BLaER1 treated with 17β-estradiol and CSF1 and Interleukin-3, amounts not matched to agents 10 nM and 100 nM (cell line): ENCODE data around the gene RGP1.

Experiments used
- H3K27ac ChIP-seq, 11 experiments: shearing (Covaris generic); formaldehyde crosslinking; 2 replicates each; pipeline ENCODE4 v1.8.1; 2022
- H3K27me3 ChIP-seq, 11 experiments: shearing (Covaris generic); formaldehyde crosslinking; 2 replicates each; pipeline ENCODE4 v1.8.1; 2022
- H3K36me3 ChIP-seq, 11 experiments: shearing (Covaris generic); formaldehyde crosslinking; 2 replicates each; pipeline ENCODE4 v1.8.1; 2022
- H3K4me1 ChIP-seq, 10 experiments: shearing (Covaris generic); formaldehyde crosslinking; 2 replicates each; pipeline ENCODE4 v1.8.1; 2022
- H3K4me2 ChIP-seq, 11 experiments: shearing (Covaris generic); formaldehyde crosslinking; 2 replicates each; pipeline ENCODE4 v1.8.1; 2022
- H3K4me3 ChIP-seq, 10 experiments: shearing (Covaris generic); formaldehyde crosslinking; 2 replicates each; pipeline ENCODE4 v1.8.1; 2022
- H3K9ac ChIP-seq, 11 experiments: shearing (Covaris generic); formaldehyde crosslinking; 2 replicates each; pipeline ENCODE4 v1.8.1; 2022
- H3K9me3 ChIP-seq, 11 experiments: shearing (Covaris generic); formaldehyde crosslinking; replicated peaks in 1 of 11; 2 replicates each; pipeline ENCODE4 v1.8.1; 2022
- H4K20me1 ChIP-seq, 11 experiments: shearing (Covaris generic); formaldehyde crosslinking; 2 replicates each; pipeline ENCODE4 v1.8.1; 2022
- Cebpa-rat ChIP-seq, 11 experiments: shearing (Covaris generic); IDR thresholded peaks; 2 replicates each; pipeline ENCODE4 v1.8.1; 2022

RGP1 gene

DNA sequence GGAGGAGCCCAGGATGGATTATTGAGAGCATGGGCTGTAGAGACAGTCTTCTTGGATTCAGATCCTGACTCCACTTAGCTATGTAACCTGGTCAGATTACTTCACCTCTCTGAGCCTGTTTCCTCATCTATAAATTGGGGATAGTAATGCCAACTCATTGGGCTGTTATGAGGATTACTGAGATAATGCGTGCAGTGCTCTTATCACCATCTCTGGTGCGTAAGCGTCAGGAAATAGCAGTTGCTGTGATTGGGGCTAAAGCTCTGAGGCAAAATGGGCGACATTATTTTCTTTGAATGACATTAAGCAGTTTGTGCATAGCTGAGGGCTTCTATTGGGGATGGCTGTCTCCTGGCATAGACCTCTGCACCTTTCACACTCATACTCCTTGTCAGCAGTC is 6.0 kb downstream of the RGP1 start:
- Histone ChIP-seq H3K4me2 (peak overlapping the region in 9 of 11 experiments; percentile 91 to 100 (median 97); a peak in 18 of 22 replicates), H4K20me1 (peaks cover 0 to 7% (median 0%) of the 10 kb centered on the region in 11 experiments; a peak in 1 of 22 replicates), H3K27ac (no peak overlapping the region), H3K9ac (no peak overlapping the region), H3K4me1 (peaks cover 46 to 67% (median 60%) of the 10 kb centered on the region in 10 experiments), H3K36me3 (peaks cover 16 to 48% (median 35%) of the 10 kb centered on the region in 11 experiments; a peak in 20 of 22 replicates), H3K9me3 (no peaks in the 10 kb centered on the region), H3K4me3 (no peak overlapping the region), H3K27me3 (no peaks in the 10 kb centered on the region)
- no peak for TF ChIP-seq Cebpa-rat (IDR thresholded peaks at IDR 0.05)

DNA sequence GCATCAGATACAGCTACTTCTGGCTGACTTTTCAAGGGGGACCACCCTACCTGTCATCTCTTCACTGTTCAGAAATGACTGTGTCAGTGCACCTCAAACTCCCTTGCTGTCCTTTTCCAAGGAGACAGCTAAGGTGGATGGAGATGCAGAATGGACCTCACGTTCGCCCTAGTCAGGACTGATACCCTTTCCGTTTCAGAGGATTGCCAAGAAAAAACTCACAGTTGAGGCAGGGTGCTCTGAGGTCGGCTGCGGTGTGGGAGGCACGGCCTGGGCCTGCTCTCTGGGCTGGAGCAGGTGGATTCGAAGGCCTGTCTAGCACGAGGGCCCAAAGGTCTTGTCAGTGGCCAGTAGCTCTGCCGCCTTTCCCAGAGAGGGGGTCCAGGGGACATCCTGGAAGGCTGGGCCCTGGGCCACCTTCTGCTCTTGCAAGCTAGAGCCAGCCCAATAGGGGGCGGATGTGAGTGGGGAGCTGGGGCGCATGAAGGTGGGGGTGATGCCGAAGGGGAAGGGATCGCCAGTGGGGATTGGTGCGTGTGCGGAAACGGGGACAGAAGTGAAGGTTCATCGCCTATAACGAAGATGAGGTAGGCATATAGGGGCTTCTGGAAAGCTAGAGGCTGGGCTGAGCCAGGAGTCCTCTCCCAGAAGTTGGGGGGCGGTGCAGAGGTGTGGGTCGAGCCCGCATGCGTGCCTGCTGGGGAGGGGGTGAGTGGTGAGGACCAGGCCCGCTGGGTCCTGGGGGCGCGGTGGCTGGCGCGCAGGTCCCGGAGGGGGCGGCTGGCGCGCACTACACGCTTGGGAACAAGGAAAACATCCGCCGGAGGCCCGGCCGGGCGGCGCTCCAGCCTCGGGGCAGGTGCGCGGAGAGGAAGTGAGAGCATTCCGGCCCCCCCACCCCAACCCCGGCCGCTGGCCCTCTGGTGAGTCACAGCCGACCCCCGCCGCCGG is 7.5 kb downstream of the RGP1 start:
- Histone ChIP-seq H3K36me3 (peaks cover 16 to 37% (median 29%) of the 10 kb centered on the region in 11 experiments; a peak in 20 of 22 replicates), H4K20me1 (peaks cover 0 to 7% (median 0%) of the 10 kb centered on the region in 11 experiments; a peak in 1 of 22 replicates), H3K27ac (peak overlapping the region in 10 of 11 experiments; percentile 49 to 81 (median 69); a peak in 20 of 22 replicates), H3K9ac (peak overlapping the region; percentile 49 to 81 (median 69); a peak in 21 of 22 replicates), H3K4me1 (peaks cover 50 to 74% (median 69%) of the 10 kb centered on the region in 10 experiments), H3K27me3 (no peaks in the 10 kb centered on the region), H3K9me3 (no peaks in the 10 kb centered on the region), H3K4me2 (peak overlapping the region; percentile 91 to 100 (median 97)), H3K4me3 (peak overlapping the region; percentile 56 to 72 (median 60))
- TF ChIP-seq Cebpa-rat (IDR thresholded peaks at IDR 0.05), result no peak

DNA sequence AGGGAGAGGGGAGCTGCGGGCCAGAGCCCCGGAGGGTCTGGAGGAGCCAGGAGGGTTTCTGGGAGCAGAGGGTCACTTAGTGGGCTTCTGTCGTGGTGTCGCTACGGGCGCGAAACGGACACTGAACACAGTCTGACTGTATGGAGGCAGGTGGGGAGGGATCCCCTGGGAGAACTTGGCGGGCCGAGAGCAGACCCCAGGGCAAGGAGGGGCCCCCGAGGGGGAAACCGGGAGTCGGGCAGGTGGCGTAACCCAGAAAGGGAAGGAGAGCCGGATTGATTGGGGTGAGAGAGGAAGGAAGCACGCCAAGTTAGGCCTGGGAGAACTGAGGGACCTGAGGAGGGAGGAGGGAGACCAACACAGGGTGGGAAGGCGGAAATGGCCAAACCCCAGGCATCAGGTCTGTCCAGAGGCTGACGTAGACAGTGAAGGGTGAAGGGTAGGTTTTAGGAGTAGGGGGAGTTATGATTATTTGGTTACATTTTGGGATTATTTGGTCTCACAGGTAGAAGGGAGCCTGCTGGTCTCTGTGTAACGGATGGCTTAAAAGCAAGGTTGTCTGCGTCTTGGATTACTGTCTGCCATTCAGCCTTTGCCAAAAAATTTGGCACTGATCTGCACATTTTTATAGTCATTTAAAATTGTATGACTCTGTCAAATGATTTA is 8.3 kb downstream of the RGP1 start:
- H4K20me1 ChIP-seq, result peaks cover 0 to 7% (median 0%) of the 10 kb centered on the region in 11 experiments; a peak in 1 of 22 replicates
- TF ChIP-seq Cebpa-rat (IDR thresholded peaks at IDR 0.05), result no peak
- H3K4me3 ChIP-seq, result peak overlapping the region; percentile 56 to 72 (median 60)
- H3K27me3 ChIP-seq, result no peaks in the 10 kb centered on the region
- H3K4me2 ChIP-seq, result peak overlapping the region; percentile 91 to 100 (median 97)
- no peaks in the 10 kb centered on the region for H3K9me3 ChIP-seq
- peak overlapping the region; percentile 35 to 81 (median 65); a peak in 20 of 22 replicates for H3K27ac ChIP-seq
- H3K36me3 ChIP-seq, result peaks cover 15 to 29% (median 22%) of the 10 kb centered on the region in 11 experiments; a peak in 20 of 22 replicates
- peaks cover 50 to 79% (median 70%) of the 10 kb centered on the region in 10 experiments for H3K4me1 ChIP-seq
- peak overlapping the region; percentile 49 to 81 (median 69); a peak in 20 of 22 replicates for H3K9ac ChIP-seq

DNA sequence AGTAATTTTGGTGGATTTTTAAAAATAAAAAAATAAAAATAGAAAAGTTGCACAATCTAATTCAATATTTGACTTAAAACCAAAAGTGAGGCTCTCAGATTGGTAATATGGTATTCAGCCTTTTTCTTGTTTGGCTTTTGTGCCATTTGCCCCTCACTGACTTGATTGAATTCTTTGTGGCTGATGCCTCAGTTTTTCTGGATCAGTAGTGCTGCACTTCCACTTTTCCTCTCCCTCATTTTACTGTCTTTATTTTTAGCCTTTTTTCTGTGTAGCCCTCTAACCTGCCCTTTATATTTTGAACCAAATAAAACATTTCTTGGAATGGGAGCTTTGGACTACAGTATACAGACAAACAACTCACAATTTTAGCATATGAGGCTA is 8.8 kb downstream of the RGP1 start:
- H3K9ac ChIP-seq, result peak overlapping the region in 2 of 11 experiments; percentile 69 to 81; a peak in 4 of 22 replicates
- H3K9me3 ChIP-seq, result no peaks in the 10 kb centered on the region
- peak in 2 of 11 experiments; percentile 10 to 53; a peak in 1 of 22 replicates for TF ChIP-seq Cebpa-rat (IDR thresholded peaks at IDR 0.05)
- H4K20me1 ChIP-seq, result peaks cover 0 to 7% (median 0%) of the 10 kb centered on the region in 11 experiments; a peak in 1 of 22 replicates
- peaks cover 10 to 24% (median 16%) of the 10 kb centered on the region in 11 experiments; a peak in 20 of 22 replicates for H3K36me3 ChIP-seq
- peak overlapping the region in 3 of 10 experiments; percentile 59 to 62 (median 61); a peak in 2 of 20 replicates for H3K4me3 ChIP-seq
- peaks cover 50 to 79% (median 73%) of the 10 kb centered on the region in 10 experiments for H3K4me1 ChIP-seq
- H3K27ac ChIP-seq, result peak overlapping the region in 7 of 11 experiments; percentile 57 to 81 (median 77); a peak in 13 of 22 replicates
- no peaks in the 10 kb centered on the region for H3K27me3 ChIP-seq
- H3K4me2 ChIP-seq, result peak overlapping the region; percentile 91 to 100 (median 97); a peak in 21 of 22 replicates

DNA sequence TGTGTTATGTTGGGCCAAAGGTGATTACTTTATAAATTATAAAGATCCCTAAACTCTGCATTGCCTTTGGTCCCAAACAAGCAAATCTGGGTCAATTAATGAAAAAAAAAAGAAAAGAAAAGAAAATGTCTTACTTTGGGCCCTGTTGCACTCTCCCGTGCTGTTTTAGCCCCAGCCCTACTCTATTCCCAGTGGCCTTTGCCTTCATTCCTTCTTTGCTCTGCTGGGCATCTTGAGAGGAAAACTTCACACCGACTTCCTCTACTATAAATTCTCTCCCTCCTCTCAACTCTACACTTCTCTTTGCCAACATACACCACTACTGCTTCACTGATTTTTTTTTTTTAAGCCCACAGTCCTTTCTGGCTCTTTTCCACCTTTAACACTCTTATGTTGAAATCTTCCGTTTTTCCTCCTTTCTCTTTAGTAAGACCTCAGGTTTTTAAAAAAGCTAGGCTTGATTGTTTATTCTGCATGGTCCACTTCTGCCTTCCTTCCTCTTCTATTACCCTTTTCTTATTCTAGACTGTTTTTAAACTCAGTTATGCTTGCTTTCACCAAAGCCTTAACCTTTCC is 9.5 kb downstream of the RGP1 start:
- peak overlapping the region in 3 of 11 experiments; percentile 3 to 81 (median 29); a peak in 3 of 22 replicates for H3K9ac ChIP-seq
- H3K27ac ChIP-seq, result peak overlapping the region in 7 of 11 experiments; percentile 22 to 81 (median 77); a peak in 11 of 22 replicates
- peak overlapping the region; percentile 40 to 100 (median 96) for H3K4me2 ChIP-seq
- TF ChIP-seq Cebpa-rat (IDR thresholded peaks at IDR 0.05), result no peak
- no peaks in the 10 kb centered on the region for H3K9me3 ChIP-seq
- H4K20me1 ChIP-seq, result peaks cover 0 to 7% (median 0%) of the 10 kb centered on the region in 11 experiments; a peak in 1 of 22 replicates
- H3K4me1 ChIP-seq, result peaks cover 50 to 79% (median 73%) of the 10 kb centered on the region in 10 experiments
- H3K27me3 ChIP-seq, result no peaks in the 10 kb centered on the region
- no peak overlapping the region for H3K4me3 ChIP-seq
- H3K36me3 ChIP-seq, result peaks cover 3 to 17% (median 10%) of the 10 kb centered on the region in 11 experiments; a peak in 19 of 22 replicates

DNA sequence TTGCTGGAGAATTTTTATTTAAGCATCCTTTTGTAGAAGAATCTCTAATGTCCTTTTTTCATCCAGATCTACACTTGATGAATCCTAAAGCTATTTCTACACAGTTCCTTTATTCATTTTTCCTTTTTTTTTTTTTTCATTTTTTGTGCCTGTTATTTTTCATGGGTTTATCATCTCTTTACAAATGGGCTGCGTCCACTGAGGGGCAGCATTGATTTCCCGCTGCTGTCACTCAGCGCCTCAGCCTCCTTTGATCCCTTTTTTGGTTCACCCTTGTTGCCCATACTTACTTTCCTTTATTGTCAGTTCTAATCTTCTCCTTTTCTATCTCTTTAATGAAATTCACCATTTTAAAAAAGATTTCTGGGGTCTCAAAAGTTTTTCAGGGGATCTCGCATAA is 10.7 kb downstream of the RGP1 start:
- Histone ChIP-seq H3K27ac (no peak overlapping the region), H3K4me2 (peak overlapping the region in 10 of 11 experiments; percentile 41 to 99 (median 93); a peak in 17 of 22 replicates), H3K9ac (no peak overlapping the region), H3K4me3 (no peak overlapping the region), H4K20me1 (peaks cover 0 to 7% (median 0%) of the 10 kb centered on the region in 11 experiments; a peak in 1 of 22 replicates), H3K4me1 (peaks cover 50 to 75% (median 67%) of the 10 kb centered on the region in 10 experiments), H3K9me3 (0 out of 22 replicates have a peak, but pooled peaks cover 0 to 4% (median 0%) of the 10 kb centered on the region in 11 experiments), H3K27me3 (no peaks in the 10 kb centered on the region), H3K36me3 (peaks cover 0 to 7% (median 0%) of the 10 kb centered on the region in 11 experiments; a peak in 8 of 22 replicates)
- TF ChIP-seq Cebpa-rat (IDR thresholded peaks at IDR 0.05), result no peak

DNA sequence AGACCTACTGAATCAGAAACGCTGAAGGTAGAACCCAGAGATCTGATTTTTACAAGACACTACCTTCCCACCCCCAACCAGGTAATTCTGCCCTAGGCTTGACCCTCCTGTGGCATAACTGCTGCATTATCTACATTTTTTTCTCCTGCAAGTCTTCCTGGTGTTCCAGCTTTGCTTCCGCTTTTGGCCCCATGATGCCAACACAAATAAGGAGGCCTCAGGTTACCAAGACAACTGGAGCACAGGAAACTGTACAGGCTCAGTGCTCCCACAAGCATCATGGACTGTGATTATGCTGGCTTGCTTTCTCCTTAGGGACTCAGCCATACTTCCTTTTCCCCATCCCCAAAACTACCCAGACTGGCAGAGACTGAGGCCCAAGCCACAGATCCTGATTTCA is 11.6 kb downstream of the RGP1 start:
- peak overlapping the region in 1 of 10 experiments; percentile 5; a peak in 1 of 20 replicates for H3K4me3 ChIP-seq
- no peak for TF ChIP-seq Cebpa-rat (IDR thresholded peaks at IDR 0.05)
- no peak overlapping the region; a peak in 1 of 22 replicates for H3K9ac ChIP-seq
- peak overlapping the region; percentile 41 to 99 (median 79) for H3K4me2 ChIP-seq
- H3K4me1 ChIP-seq, result peaks cover 48 to 69% (median 59%) of the 10 kb centered on the region in 10 experiments
- H3K9me3 ChIP-seq, result 0 out of 22 replicates have a peak, but pooled peaks cover 0 to 4% (median 0%) of the 10 kb centered on the region in 11 experiments
- no peaks in the 10 kb centered on the region for H3K36me3 ChIP-seq
- peak overlapping the region in 3 of 11 experiments; percentile 14 to 51 (median 40); a peak in 3 of 22 replicates for H3K27ac ChIP-seq
- H4K20me1 ChIP-seq, result peaks cover 0 to 7% (median 0%) of the 10 kb centered on the region in 11 experiments; a peak in 1 of 22 replicates
- no peaks in the 10 kb centered on the region for H3K27me3 ChIP-seq

DNA sequence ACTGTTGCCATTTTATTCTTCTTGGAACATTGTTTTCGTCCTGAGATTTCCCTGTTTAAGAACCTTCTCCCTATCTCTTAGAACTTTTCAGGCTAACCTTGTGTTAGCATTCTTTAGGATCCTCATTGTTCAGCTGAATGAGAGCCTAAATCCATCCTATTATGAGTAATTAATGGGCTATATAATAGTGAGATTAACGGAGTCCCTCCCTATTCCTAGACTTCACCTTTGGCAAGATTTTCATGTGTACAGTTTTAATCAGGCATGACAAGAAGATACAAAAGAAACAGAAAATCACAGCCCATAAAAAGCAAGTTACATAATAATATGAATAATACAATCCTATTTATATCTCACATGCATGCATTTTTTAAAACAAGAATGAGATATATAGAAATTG is 14.1 kb downstream of the RGP1 start:
- Histone ChIP-seq H3K4me2 (no peak overlapping the region), H3K9ac (no peak overlapping the region), H3K4me3 (no peak overlapping the region), H3K9me3 (0 out of 22 replicates have a peak, but pooled peaks cover 0 to 4% (median 0%) of the 10 kb centered on the region in 11 experiments), H3K4me1 (peaks cover 23 to 44% (median 33%) of the 10 kb centered on the region in 10 experiments), H4K20me1 (no peaks in the 10 kb centered on the region), H3K27me3 (no peaks in the 10 kb centered on the region), H3K36me3 (no peaks in the 10 kb centered on the region), H3K27ac (no peak overlapping the region)
- no peak for TF ChIP-seq Cebpa-rat (IDR thresholded peaks at IDR 0.05)
